Measurements from ENCODE around the gene SLC25A43. TPM values are rescaled to one million over a fixed set of nuclear protein-coding genes. Genes with fewer than 3 reads are reported as not detected.
A peak's percentile ranks its signal among the peaks of the same experiment; 100 is the strongest.
"Not testable (repeated sequence)": the region's sequence is repeated elsewhere in the genome, so short reads cannot be mapped to it uniquely, and the experiment has no call there.

SLC25A43 gene
- total RNA-seq, 1 donor from 2014 or later, result 20.3 TPM

- ATAC-seq (peak; percentile 32), DNase-seq (ENCODE audit: low spot score) (peak; percentile 73)
- intact Hi-C loops (cut with DNase I), result no loop called here
These were observed 89.6 kb downstream of the SLC25A43 start for GRCh38 chrX:119488749-119489148.

DNA sequence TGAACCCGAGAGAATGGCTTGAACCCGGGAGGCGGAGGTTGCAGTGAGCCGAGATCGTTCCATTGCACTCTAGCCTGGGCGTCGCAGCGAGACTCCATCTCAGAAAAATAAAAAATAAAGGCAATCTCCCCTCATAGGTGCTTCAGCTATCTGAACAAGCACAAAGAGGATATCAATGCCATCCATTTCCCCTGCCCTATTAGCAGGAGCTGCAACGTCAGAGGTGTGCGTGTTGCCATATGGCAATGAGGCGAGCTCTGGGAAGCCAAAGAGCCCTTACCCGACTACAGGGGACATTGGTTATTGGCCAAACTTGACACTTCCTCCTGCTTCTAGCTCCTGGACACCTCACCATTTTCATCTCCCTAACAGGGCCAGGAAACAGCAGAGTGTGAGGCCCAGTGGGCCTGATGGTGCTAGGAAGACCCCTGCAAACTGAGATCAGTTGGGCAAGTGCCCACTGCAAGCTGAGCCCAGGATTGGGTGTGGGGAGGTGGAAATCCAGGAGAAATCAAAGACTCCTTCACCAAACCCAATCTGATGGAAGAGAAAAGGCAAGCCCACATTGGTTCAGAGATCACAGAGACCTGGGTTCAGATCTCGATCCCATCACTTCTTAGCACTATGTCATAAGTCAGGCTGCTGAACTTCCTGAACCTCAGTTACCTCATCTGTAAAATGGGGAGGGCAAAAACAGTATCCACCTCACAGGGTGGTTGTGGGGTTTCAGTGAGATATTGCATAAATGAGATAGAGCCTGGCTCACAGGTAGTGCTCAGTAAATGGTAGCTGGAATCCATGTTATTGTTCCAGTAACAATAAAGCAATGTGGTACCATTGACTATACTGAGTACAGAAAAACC is 90.3 kb downstream of the SLC25A43 start:
- DNase-seq (ENCODE audit: low spot score) (no peak), ATAC-seq (no peak)
- intact Hi-C loops (cut with DNase I), result no loop called here

DNA sequence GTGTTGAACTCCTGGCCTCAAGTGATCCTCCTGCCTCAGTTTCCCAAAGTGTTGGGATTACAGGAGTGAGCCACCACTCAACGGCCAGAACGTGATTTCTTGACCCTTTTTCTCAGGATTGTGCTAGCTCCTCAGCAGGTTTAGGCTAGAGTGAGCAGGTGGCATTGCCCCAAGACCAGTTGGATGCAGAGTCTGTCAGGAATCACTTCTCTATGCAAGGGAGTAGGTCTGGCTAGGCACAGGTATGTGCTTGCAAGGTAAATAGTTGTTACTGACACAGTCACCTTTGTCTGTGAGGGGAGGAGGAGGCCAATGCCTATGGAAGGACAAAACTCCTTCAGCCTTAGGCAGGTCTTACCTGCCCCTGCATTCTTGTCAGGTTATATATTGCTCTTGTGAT is 93.3 kb downstream of the SLC25A43 start:
- DNase-seq (ENCODE audit: low spot score) (no peak), ATAC-seq (no peak)
- intact Hi-C loops (cut with DNase I), result no loop called here

- ATAC-seq; intact Hi-C loops (cut with DNase I); DNase-seq (ENCODE audit: low spot score): not testable (repeated sequence)
These were observed 94.8 kb downstream of the SLC25A43 start for GRCh38 chrX:119493851-119494495.

GRCh38 chrX:119495734-119496726 is 96.9 kb downstream of the SLC25A43 start:
- no peak for ATAC-seq

GRCh38 chrX:119497185-119497584 is 98.0 kb downstream of the SLC25A43 start:
- intact Hi-C loops (cut with DNase I), result no loop called here

More at GRCh38 chrX:119495734-119496726, 96.9 kb downstream of the SLC25A43 start:
- intact Hi-C loops (cut with DNase I), result no loop called here
- DNase-seq (ENCODE audit: low spot score), result no peak

DNA sequence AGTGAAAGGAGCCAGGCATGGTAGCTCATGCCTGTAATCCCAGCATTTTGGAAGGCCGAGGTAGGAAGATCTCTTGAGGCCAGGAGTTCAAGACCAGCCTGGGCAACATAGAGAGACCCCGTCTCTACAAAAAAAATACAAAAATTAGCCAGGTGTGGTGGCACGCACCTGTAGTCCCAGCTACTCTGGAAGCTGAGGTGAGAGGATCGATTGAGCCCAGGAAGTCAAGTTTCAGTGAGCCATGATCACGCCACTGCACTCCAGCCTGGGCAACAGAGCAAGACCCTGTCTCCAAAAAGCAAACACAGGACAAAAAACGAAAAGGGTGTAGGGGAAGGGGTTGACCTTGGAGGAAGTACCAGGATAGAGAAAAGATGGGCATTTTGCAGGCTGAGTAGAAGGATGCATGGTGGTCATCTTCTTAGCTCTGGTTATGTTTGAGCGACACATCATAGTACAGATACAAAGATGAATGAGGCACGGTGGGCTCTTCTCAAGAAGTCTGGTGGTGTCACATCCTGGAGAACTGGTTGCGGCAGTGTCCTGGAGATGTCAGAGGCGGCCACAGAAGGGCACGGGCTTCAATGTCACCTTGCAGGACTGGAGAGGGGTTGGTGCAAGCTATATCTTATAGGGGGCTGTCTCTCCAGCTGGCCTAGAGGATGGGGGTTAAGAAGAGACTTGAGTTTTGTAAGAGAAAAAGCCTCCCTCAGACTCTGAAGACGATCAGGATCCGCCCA is 101.1 kb downstream of the SLC25A43 start:
- ATAC-seq (no peak), DNase-seq (ENCODE audit: low spot score) (no peak)
- intact Hi-C loops (cut with DNase I), result no loop called here

More at GRCh38 chrX:119497185-119497584, 98.0 kb downstream of the SLC25A43 start:
- ATAC-seq, result no peak
- no peak for DNase-seq (ENCODE audit: low spot score)

DNA sequence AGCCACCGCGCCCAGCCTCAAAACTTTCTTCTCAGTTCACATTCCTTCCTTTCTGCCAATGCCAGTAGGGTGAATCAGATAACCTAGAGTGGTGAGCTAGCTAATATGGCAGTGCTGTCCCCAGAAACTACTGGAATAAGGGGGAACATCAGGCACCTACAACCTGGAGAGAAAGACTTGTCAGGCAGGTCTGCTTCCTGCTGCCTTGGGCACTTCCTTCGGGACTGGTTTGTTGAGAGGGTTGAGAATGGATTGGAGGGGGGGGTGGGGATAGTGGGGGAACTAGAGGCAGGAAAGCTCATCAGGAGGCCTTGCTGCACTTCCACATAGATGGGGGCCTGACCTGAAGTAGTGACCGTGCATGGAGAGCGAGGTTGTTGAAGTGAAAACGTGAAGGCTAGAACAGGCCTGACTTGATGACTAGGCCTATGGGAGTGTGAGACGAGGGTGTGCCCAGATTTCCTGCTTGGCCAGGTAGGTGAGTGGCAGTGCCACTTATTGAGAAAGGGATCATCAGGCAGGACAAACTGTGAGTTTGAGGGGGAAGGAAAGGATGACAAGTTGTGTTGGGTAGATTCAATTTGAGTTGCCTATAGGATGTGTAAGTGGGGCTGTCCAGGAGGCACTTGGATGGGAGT is 102.5 kb downstream of the SLC25A43 start:
- no peak for ATAC-seq
- DNase-seq (ENCODE audit: low spot score), result no peak
- intact Hi-C loops (cut with DNase I), result no loop called here

- intact Hi-C loops (cut with DNase I), result no loop called here
- no peak for DNase-seq (ENCODE audit: low spot score)
- peak; percentile 58 for ATAC-seq
These were observed 103.8 kb downstream of the SLC25A43 start for GRCh38 chrX:119502727-119503483.

GRCh38 chrX:119503484-119503861 is 104.3 kb downstream of the SLC25A43 start:
- DNase-seq (ENCODE audit: low spot score) (no peak), ATAC-seq (peak; percentile 76)
- intact Hi-C loops (cut with DNase I), result no loop called here

Other genes with a start within 250 kb of the SLC25A43 start
- gene PGRMC1, start 163.1 kb upstream of the SLC25A43 start, total RNA-seq, result 131 TPM
- gene SLC25A5, start 69.1 kb downstream of the SLC25A43 start, total RNA-seq, result 73.2 TPM
- gene STEEP1, start 166.1 kb downstream of the SLC25A43 start, total RNA-seq, result 21.3 TPM
- 47.6 TPM for gene UBE2A, start 175.2 kb downstream of the SLC25A43 start, total RNA-seq
- 9.8 TPM for gene NKRF, start 207.1 kb downstream of the SLC25A43 start, total RNA-seq